Activated CD8-positive, alpha-beta T cell treated with anti-CD3 and anti-CD28 coated beads for 36 hours (primary cell): ENCODE measurements around the gene PDXK. TPM values are rescaled to one million over a fixed set of nuclear protein-coding genes. Genes with fewer than 3 reads are reported as not detected.

Source experiments
- ATAC-seq: fragments of 200-7000 bp; cut with Tn5 transposase; one replicate; pipeline ENCODE4 v1.10.0; 2021; ENCODE audit warnings: mild to moderate bottlenecking, moderate library complexity
- CTCF ChIA-PET: fragments of 350-600 bp; sonication (Branson Sonifier 250); formaldehyde crosslinking; loops from one replicate; lab custom pipeline; 2021; ENCODE audit warnings: antibody characterized with exemption; lab: Charles Lee
- POLR2A ChIA-PET: fragments of 350-600 bp; sonication (Branson Sonifier 250); formaldehyde crosslinking; loops from one replicate; lab custom pipeline; 2021; ENCODE audit warnings: antibody characterized with exemption; lab: Charles Lee
- DNase-seq: peaks from one replicate; pipeline ENCODE4 v3.0.0-alpha.2; 2020
- H3K27ac Mint-ChIP-seq: one replicate; pipeline ENCODE4 v1.8.0; 2021; ENCODE audit warnings: mild to moderate bottlenecking, mixed read lengths
- H3K27me3 Mint-ChIP-seq: one replicate; pipeline ENCODE4 v1.8.0; 2021; ENCODE audit warnings: mixed read lengths
- H3K36me3 Mint-ChIP-seq: one replicate; pipeline ENCODE4 v1.8.0; 2021; ENCODE audit warnings: low read depth, mixed read lengths
- H3K4me1 Mint-ChIP-seq: one replicate; pipeline ENCODE4 v1.8.0; 2021; ENCODE audit warnings: low read depth, mixed read lengths
- H3K4me3 Mint-ChIP-seq: one replicate; pipeline ENCODE4 v1.8.0; 2021; ENCODE audit warnings: mild to moderate bottlenecking, moderate library complexity, mixed read lengths
- H3K9me3 Mint-ChIP-seq: one replicate; pipeline ENCODE4 v1.8.0; 2021; ENCODE audit warnings: mixed read lengths
- CTCF ChIP-seq: fragments of 200-600 bp; IDR thresholded peaks from one replicate; pipeline ENCODE4 v1.8.0; 2022; ENCODE audit warnings: antibody characterized with exemption, mild to moderate bottlenecking
- intact Hi-C: fragments of 100-400 bp; cut with micrococcal nuclease; formaldehyde crosslinking; loops from one replicate; pipeline ENCODE4 v1.10.0; 2022
- total RNA-seq, 2 experiments: library from RNA; stranded (reverse); gene quantifications; one replicate each; pipeline ENCODE4 v1.2.3, GENCODE V29; 2021

PDXK gene
- total RNA-seq, 2 experiments from 2014 or later = 118 to 122 TPM

DNA sequence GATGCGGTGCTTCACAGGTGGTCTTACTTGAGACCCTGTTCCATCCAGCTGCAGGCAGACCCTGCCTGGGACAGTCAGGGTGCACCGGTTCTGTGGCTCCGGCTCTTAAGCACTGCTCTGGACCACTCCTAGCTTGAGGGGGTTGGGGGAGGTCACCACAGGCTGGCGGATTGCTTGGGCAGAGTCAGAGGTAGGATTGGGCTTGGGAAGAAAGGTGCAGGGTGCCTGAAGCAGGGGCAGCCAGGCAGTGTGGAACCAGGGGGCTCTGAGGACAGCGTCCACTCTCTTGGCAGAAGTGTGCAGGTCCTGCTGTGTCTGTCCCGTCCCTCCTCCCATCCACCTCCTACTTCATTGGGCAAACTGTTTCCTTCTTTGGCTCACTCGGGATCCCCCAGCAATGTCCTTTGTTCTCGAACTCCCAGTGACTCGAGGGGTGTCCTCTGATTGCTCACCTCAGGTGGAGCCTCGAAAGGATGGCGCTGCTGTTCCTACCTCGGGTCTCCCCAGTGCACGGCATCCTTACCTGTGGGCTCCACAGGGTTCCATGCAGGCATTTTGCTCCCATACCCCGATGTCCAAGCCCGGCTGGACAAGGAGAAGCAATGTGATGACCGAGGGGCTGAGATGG lies 1.7 kb downstream of the PDXK start:
- no peaks in the 10 kb centered on the region for H3K27me3 Mint-ChIP-seq
- peaks cover 42% of the 10 kb centered on the region for H3K4me1 Mint-ChIP-seq
- POLR2A ChIA-PET = interaction anchor here (0.7 to 4.3 kb wide), 4 partner anchors 8 to 61 kb away, joined by 3 to 35 read pairs (median 4); partner anchors contain the start of genes HSF2BP and RRP1B

DNA sequence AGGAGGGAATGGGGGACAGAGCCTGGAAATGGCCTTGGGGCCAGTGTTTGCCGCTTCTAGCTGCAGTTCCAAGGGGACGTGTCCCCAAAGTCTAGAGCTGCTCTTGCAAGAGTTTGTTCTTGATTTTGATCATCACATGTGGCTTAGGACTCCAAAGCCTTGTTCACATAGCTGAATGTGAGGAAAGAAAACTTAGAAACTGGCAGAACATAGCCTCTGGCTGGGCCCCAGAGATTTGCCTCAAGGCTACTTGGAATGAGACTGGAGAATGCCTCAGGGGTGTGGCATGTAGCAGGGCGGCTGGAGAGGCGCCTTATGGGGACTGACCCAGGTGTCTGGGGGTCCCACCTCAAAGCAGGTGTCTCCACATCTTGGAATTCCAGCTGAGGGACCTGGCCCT lies 2.3 kb downstream of the PDXK start:
- H3K4me3 Mint-ChIP-seq = peak overlapping the region; percentile 85
- H3K27me3 Mint-ChIP-seq = no peaks in the 10 kb centered on the region
- ATAC-seq (no peak), DNase-seq (no peak)
- no peak overlapping the region for H3K27ac Mint-ChIP-seq
- peaks cover 2% of the 10 kb centered on the region for H3K9me3 Mint-ChIP-seq
- TF ChIP-seq CTCF = no peak
- POLR2A ChIA-PET = interaction anchor here (1.0 to 4.3 kb wide), 2 partner anchors 7 to 66 kb away, joined by 4 to 35 read pairs; no protein-coding TSS in a partner anchor
- intact Hi-C loops = no loop called here
- peaks cover 16% of the 10 kb centered on the region for H3K36me3 Mint-ChIP-seq
- CTCF ChIA-PET = interaction anchor here (1.5 kb wide), 1 partner anchor 9 kb away, joined by 3 read pairs; no protein-coding TSS in a partner anchor
- peaks cover 46% of the 10 kb centered on the region for H3K4me1 Mint-ChIP-seq

More for the DNA sequence above, 1.7 kb downstream of the PDXK start:
- Mint-ChIP-seq H3K9me3 (peaks cover 2% of the 10 kb centered on the region), H3K36me3 (peaks cover 16% of the 10 kb centered on the region), H3K27ac (peak overlapping the region; percentile 78), H3K4me3 (peak overlapping the region; percentile 85)
- no peak for DNase-seq
- TF ChIP-seq CTCF = no peak
- no peak for ATAC-seq
- CTCF ChIA-PET = interaction anchor here (1.5 to 2.5 kb wide), 2 partner anchors 8 to 10 kb away, joined by 3 to 10 read pairs; no protein-coding TSS in a partner anchor
- intact Hi-C loops = no loop called here

DNA sequence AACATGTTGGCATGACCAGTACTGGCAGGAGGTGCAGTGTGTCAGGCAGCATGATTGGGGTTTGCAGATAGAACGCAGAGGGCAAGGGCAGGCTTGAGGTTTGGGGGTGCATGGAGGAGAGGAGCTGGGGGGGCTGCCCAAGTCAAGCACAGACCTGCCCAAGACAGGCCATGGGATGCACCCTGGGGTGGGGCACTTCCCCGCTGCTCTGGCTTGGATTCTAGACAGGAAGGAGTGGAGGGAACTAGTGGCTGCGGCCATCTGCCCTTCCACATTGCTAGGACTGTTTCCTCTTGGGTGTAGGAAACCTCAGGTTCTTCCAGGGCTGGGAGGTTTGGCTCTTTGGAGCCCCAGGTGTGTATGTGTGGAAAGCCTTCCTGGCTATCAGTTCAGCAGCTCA lies 3.0 kb downstream of the PDXK start:
- peaks cover 2% of the 10 kb centered on the region for H3K9me3 Mint-ChIP-seq
- no peak overlapping the region for H3K4me3 Mint-ChIP-seq
- H3K4me1 Mint-ChIP-seq = peaks cover 44% of the 10 kb centered on the region
- TF ChIP-seq CTCF = no peak
- intact Hi-C loops = no loop called here
- no peaks in the 10 kb centered on the region for H3K27me3 Mint-ChIP-seq
- no peak for DNase-seq
- CTCF ChIA-PET = interaction anchor here (1.5 kb wide), 1 partner anchor 8 kb away, joined by 3 read pairs; no protein-coding TSS in a partner anchor
- no peak overlapping the region for H3K27ac Mint-ChIP-seq
- POLR2A ChIA-PET = interaction anchor here (0.8 to 1.0 kb wide), 2 partner anchors 61 to 66 kb away, joined by 3 to 4 read pairs; no protein-coding TSS in a partner anchor
- no peak for ATAC-seq
- peaks cover 20% of the 10 kb centered on the region for H3K36me3 Mint-ChIP-seq

- H3K4me3 Mint-ChIP-seq = no peak overlapping the region
- ChIA-PET CTCF (no interaction called here), POLR2A (no interaction called here)
- H3K27me3 Mint-ChIP-seq = no peaks in the 10 kb centered on the region
- peaks cover 20% of the 10 kb centered on the region for H3K36me3 Mint-ChIP-seq
- H3K27ac Mint-ChIP-seq = no peak overlapping the region
- ATAC-seq (no peak), DNase-seq (no peak)
- peaks cover 54% of the 10 kb centered on the region for H3K4me1 Mint-ChIP-seq
- intact Hi-C loops = no loop called here
- TF ChIP-seq CTCF = no peak
- no peaks in the 10 kb centered on the region for H3K9me3 Mint-ChIP-seq
Measured at GRCh38 chr21:43723648-43724047, 4.7 kb downstream of the PDXK start.
